H1 (cell line): Measurements from ENCODE around the gene UTS2B. TPM values are rescaled to one million over a fixed set of nuclear protein-coding genes. Genes with fewer than 3 reads are reported as not detected.

Experiments
- CTCF ChIA-PET: fragments of 300-600 bp; sonication (Branson Sonifier 250); formaldehyde crosslinking; loops from one replicate; lab custom pipeline; 2021; ENCODE audit not compliant: partially characterized antibody; lab: Charles Lee
- POLR2A ChIA-PET: fragments of 300-600 bp; sonication (Branson Sonifier 250); formaldehyde crosslinking; loops from one replicate; lab custom pipeline; 2021; ENCODE audit warnings: inconsistent platforms; ENCODE audit not compliant: partially characterized antibody; lab: Charles Lee
- DNase-seq, 2 experiments: peaks; one replicate each; pipeline versions ENCODE4 v3.0.0 to v3.0.0-alpha.2; 2010 to 2022; ENCODE audit warnings: low spot score in 2 of 2, low read depth in 1 of 2, mixed read lengths in 1 of 2
- FAIRE-seq: peaks from 2 replicates; lab custom pipeline; 2011; peaks lifted over from hg19 to GRCh38; lab: Jason Lieb, UNC
- H2AFZ ChIP-seq: 2 replicates; pipeline ENCODE4 v1.8.1; 2012; ENCODE audit warnings: low read length, inconsistent platforms
- H2AK5ac ChIP-seq: 2 replicates; pipeline ENCODE4 v1.6.1; 2013; ENCODE audit warnings: low read depth, low read length
- H2BK120ac ChIP-seq: replicated peaks from 2 replicates; pipeline ENCODE3; 2013; ENCODE audit warnings: low read depth, low read length, inconsistent platforms
- H2BK12ac ChIP-seq: 2 replicates; pipeline ENCODE4 v1.6.1; 2013; ENCODE audit warnings: low read depth, low read length
- H2BK15ac ChIP-seq: 2 replicates; pipeline ENCODE4 v1.6.1; 2013; ENCODE audit warnings: low read length
- H2BK20ac ChIP-seq: 2 replicates; pipeline ENCODE4 v1.6.1; 2013; ENCODE audit warnings: low read length
- H2BK5ac ChIP-seq: 2 replicates; pipeline ENCODE4 v1.6.1; 2013; ENCODE audit warnings: low read depth, low read length
- H3K14ac ChIP-seq: 2 replicates; pipeline ENCODE4 v1.6.1; 2013; ENCODE audit warnings: inconsistent platforms; ENCODE audit not compliant: insufficient read length
- H3K18ac ChIP-seq: 2 replicates; pipeline ENCODE4 v1.6.1; 2013; ENCODE audit warnings: low read length; ENCODE audit errors: extremely low read depth
- H3K23ac ChIP-seq: 2 replicates; pipeline ENCODE4 v1.6.1; 2013; ENCODE audit warnings: inconsistent platforms; ENCODE audit not compliant: insufficient read length
- H3K23me2 ChIP-seq: 2 replicates; pipeline ENCODE4 v1.6.1; 2013; ENCODE audit warnings: low read depth, low read length
- H3K27ac ChIP-seq: 2 replicates; pipeline ENCODE4 v1.6.1; 2011; ENCODE audit warnings: low read depth, low read length, inconsistent platforms
- H3K27me3 ChIP-seq, 4 experiments: replicated peaks in 1 of 4; 1 replicate in 1 of 4; 2 replicates in 3 of 4; pipeline versions ENCODE4 v1.6.1 to v1.8.1; 2011 to 2013; ENCODE audit warnings: low read length in 3 of 4, mild to moderate bottlenecking in 3 of 4, inconsistent platforms in 2 of 4, mixed read lengths in 2 of 4, moderate library complexity in 1 of 4; ENCODE audit not compliant: control insufficient read depth in 3 of 4, insufficient read depth in 3 of 4; ENCODE audit errors: extremely low read depth in 1 of 4
- H3K36me3 ChIP-seq, 4 experiments: 2 replicates each; pipeline versions ENCODE4 v1.6.1 to v1.8.1; 2011 to 2013; ENCODE audit warnings: mild to moderate bottlenecking in 4 of 4, low read length in 3 of 4, moderate library complexity in 2 of 4, control low read depth in 1 of 4, inconsistent platforms in 1 of 4; ENCODE audit not compliant: insufficient read depth in 4 of 4, control insufficient read depth in 2 of 4
- H3K4ac ChIP-seq: replicated peaks from 2 replicates; pipeline ENCODE3; 2013; ENCODE audit warnings: low read length, low read depth, mixed read lengths, inconsistent platforms; ENCODE audit not compliant: insufficient read length
- H3K4me1 ChIP-seq, 4 experiments: replicated peaks in 1 of 4; 1 replicate in 1 of 4; 2 replicates in 3 of 4; pipeline versions ENCODE4 v1.6.1 to v1.8.1; 2011 to 2013; ENCODE audit warnings: low read length in 3 of 4, inconsistent platforms in 2 of 4, mixed read lengths in 1 of 4; ENCODE audit not compliant: insufficient read depth in 4 of 4, control insufficient read depth in 3 of 4
- H3K4me2 ChIP-seq, 2 experiments: 2 replicates each; pipeline versions ENCODE4 v1.6.1 to v1.8.1; 2011 to 2013; ENCODE audit warnings: low read depth in 2 of 2, low read length in 2 of 2, control low read depth in 1 of 2, inconsistent platforms in 1 of 2, mild to moderate bottlenecking in 1 of 2; ENCODE audit not compliant: insufficient read depth in 1 of 2
- H3K4me3 ChIP-seq, 4 experiments: fragments of 200-600, 300-600 bp in 1 of 4; sonication (generic), shearing (Covaris generic), sonication (Bioruptor Twin) in 1 of 4; 2 replicates each; pipeline versions ENCODE4 v1.5.1 to v1.8.1; 2011 to 2016; ENCODE audit warnings: low read length in 4 of 4, low read depth in 3 of 4, control low read depth in 2 of 4, inconsistent platforms in 2 of 4, mild to moderate bottlenecking in 2 of 4, mixed read lengths in 1 of 4, moderate library complexity in 1 of 4; ENCODE audit not compliant: insufficient read depth in 2 of 4; ENCODE audit errors: extremely low read depth in 1 of 4
- H3K56ac ChIP-seq: replicated peaks from 2 replicates; pipeline ENCODE3; 2013; ENCODE audit warnings: low read depth, mild to moderate bottlenecking, mixed read lengths, low read length, inconsistent platforms; ENCODE audit not compliant: insufficient read length
- H3K79me1 ChIP-seq: 2 replicates; pipeline ENCODE4 v1.6.1; 2013; ENCODE audit warnings: low read depth, low read length, control low read depth
- H3K79me2 ChIP-seq, 2 experiments: 2 replicates each; pipeline versions ENCODE4 v1.6.1 to v1.8.1; 2012 to 2013; ENCODE audit warnings: low read length in 2 of 2, mild to moderate bottlenecking in 2 of 2, inconsistent platforms in 1 of 2; ENCODE audit not compliant: insufficient read depth in 2 of 2, control insufficient read depth in 1 of 2
- H3K9ac ChIP-seq, 4 experiments: replicated peaks in 1 of 4; 1 replicate in 1 of 4; 2 replicates in 3 of 4; pipeline versions ENCODE4 v1.6.1 to v1.8.1; 2011 to 2013; ENCODE audit warnings: low read depth in 3 of 4, low read length in 3 of 4, control low read depth in 2 of 4, mild to moderate bottlenecking in 2 of 4, moderate library complexity in 2 of 4, inconsistent platforms in 1 of 4; ENCODE audit errors: extremely low read depth in 1 of 4
- H3K9me3 ChIP-seq, 2 experiments: 2 replicates each; pipeline versions ENCODE4 v1.6.1 to v1.8.1; 2012 to 2013; ENCODE audit warnings: mild to moderate bottlenecking in 2 of 2, moderate library complexity in 2 of 2, control low read depth in 1 of 2, inconsistent platforms in 1 of 2, low read depth in 1 of 2, low read length in 1 of 2, mixed read lengths in 1 of 2; ENCODE audit not compliant: insufficient read depth in 2 of 2
- H4K20me1 ChIP-seq, 2 experiments: replicated peaks in 1 of 2; 2 replicates each; pipeline versions ENCODE3 to v1.8.1; 2011 to 2013; ENCODE audit warnings: inconsistent platforms in 2 of 2, low read length in 2 of 2, mild to moderate bottlenecking in 1 of 2; ENCODE audit not compliant: insufficient read depth in 2 of 2, control insufficient read depth in 1 of 2
- H4K5ac ChIP-seq: 2 replicates; pipeline ENCODE4 v1.6.1; 2013; ENCODE audit warnings: low read length, low read depth, mixed read lengths, inconsistent platforms; ENCODE audit not compliant: insufficient read length
- H4K8ac ChIP-seq: 2 replicates; pipeline ENCODE4 v1.8.0; 2013; ENCODE audit warnings: mild to moderate bottlenecking, moderate library complexity, low read length, inconsistent platforms; ENCODE audit not compliant: insufficient read depth; ENCODE audit errors: extremely low read depth
- H4K91ac ChIP-seq: replicated peaks from 2 replicates; pipeline ENCODE3; 2013; ENCODE audit warnings: low read length, mixed read lengths, inconsistent platforms; ENCODE audit not compliant: insufficient read length
- CBX8 ChIP-seq: fragments of 300-800, 300-1000 bp; sonication (generic); IDR thresholded peaks from 2 replicates; pipeline ENCODE4 v1.7.1; 2016; ENCODE audit warnings: low read depth, low read length, borderline replicate concordance
- E2F6 ChIP-seq: IDR thresholded peaks from 2 replicates; pipeline ENCODE4 v1.6.1; 2012; ENCODE audit warnings: inconsistent platforms
- HDAC2 ChIP-seq, 2 experiments: fragments of 300-600 bp in 1 of 2; sonication (generic) in 1 of 2; IDR thresholded peaks; 2 replicates each; pipeline ENCODE4 v1.6.1; 2011 to 2012; ENCODE audit warnings: low read depth in 2 of 2, low read length in 2 of 2, mild to moderate bottlenecking in 2 of 2, moderate library complexity in 2 of 2, borderline replicate concordance in 1 of 2, inconsistent platforms in 1 of 2
- HDAC6 ChIP-seq: IDR thresholded peaks from one replicate; pipeline ENCODE4 v1.7.1; 2012; ENCODE audit warnings: low read depth, mild to moderate bottlenecking, inconsistent platforms, low read length, moderate library complexity
- KDM4A ChIP-seq: IDR thresholded peaks from one replicate; pipeline ENCODE4 v1.7.1; 2012; ENCODE audit warnings: low read depth, mild to moderate bottlenecking, moderate library complexity, low read length, inconsistent platforms; ENCODE audit not compliant: severe bottlenecking
- KDM5A ChIP-seq: fragments of 200-600 bp; IDR thresholded peaks from 2 replicates; pipeline ENCODE4 v1.7.1; 2012; ENCODE audit warnings: mild to moderate bottlenecking, low read length, inconsistent platforms, mixed read lengths
- POLR2AphosphoS5 ChIP-seq: IDR thresholded peaks from 2 replicates; pipeline ENCODE4 v1.6.1; 2011; ENCODE audit warnings: low read depth, low read length
- POU5F1 ChIP-seq: IDR thresholded peaks from 2 replicates; pipeline ENCODE4 v1.6.1; 2011; ENCODE audit warnings: low read depth, mild to moderate bottlenecking, low read length, moderate library complexity
- RNF2 ChIP-seq: fragments of 200-900, 300-1000 bp; sonication (generic); IDR thresholded peaks from 2 replicates; pipeline ENCODE4 v1.7.1; 2016; ENCODE audit warnings: borderline replicate concordance, low read depth, mild to moderate bottlenecking, antibody characterized with exemption, low read length; ENCODE audit not compliant: poor library complexity, severe bottlenecking; ENCODE audit errors: missing control alignments
- SP1 ChIP-seq: IDR thresholded peaks from 2 replicates; pipeline ENCODE4 v1.6.1; 2011; ENCODE audit warnings: low read depth, low read length
- TAF7 ChIP-seq: optimal IDR thresholded peaks from 2 replicates; pipeline ENCODE3; 2011; ENCODE audit warnings: low read depth, mild to moderate bottlenecking, inconsistent platforms, low read length, moderate library complexity, borderline replicate concordance
- YY1 ChIP-seq: IDR thresholded peaks from 2 replicates; pipeline ENCODE4 v1.6.1; 2011; ENCODE audit warnings: low read depth, mild to moderate bottlenecking, low read length
- WGBS, 2 experiments: shearing (Covaris generic) in 1 of 2; methylation state at CpG; one replicate each; pipeline versions ENCODE4 v1.1.6 to v1.1.7; 2013 to 2015; ENCODE audit warnings: low lambda C conversion rate in 2 of 2, mixed read lengths in 2 of 2, inconsistent platforms in 1 of 2, low coverage in 1 of 2, missing lambda C conversion rate in 1 of 2; ENCODE audit not compliant: insufficient replicate concordance in 2 of 2, insufficient coverage in 1 of 2, insufficient read length in 1 of 2; ENCODE audit errors: extremely low coverage in 1 of 2, missing lambda C conversion rate in 1 of 2; 5-methylcytosine and 5-hydroxymethylcytosine counted together
- polyA plus RNA-seq, 7 experiments: library from polyadenylated mRNA; depleted of rRNA in 3 of 7; stranded (reverse) in 5 of 7; unstranded in 2 of 7; fragments of >200 nt in 5 of 7; fragments of 200-250 nt in 2 of 7; gene quantifications; 1 replicate in 5 of 7; 2 replicates in 1 of 7; 4 replicates in 1 of 7; pipeline versions ENCODE4 v1.2.1 to v1.2.3, GENCODE V29; 2011 to 2013; ENCODE audit warnings: missing spikeins in 2 of 7, mixed read lengths in 2 of 7
- total RNA-seq: library from RNA; stranded (reverse); fragmentation: NEBNext Ultra II Directional; extraction: Animal tissue kit (Norgen Biotek cat#: 25700); gene quantifications from 2 replicates; pipeline ENCODE4 v1.2.1, GENCODE V29; 2021
- TF ChIP-seq, protein P1 (sequence below): IDR thresholded peaks from 2 replicates; pipeline ENCODE4 v1.6.1; 2011; ENCODE audit warnings: low read length, improper control_type of control experiment

Gene UTS2B
- total and polyA plus RNA-seq, 2 of the 8 experiments (the other 6 are each of a cell fraction or from before 2014, with no cell fraction given) = not detected

DNA sequence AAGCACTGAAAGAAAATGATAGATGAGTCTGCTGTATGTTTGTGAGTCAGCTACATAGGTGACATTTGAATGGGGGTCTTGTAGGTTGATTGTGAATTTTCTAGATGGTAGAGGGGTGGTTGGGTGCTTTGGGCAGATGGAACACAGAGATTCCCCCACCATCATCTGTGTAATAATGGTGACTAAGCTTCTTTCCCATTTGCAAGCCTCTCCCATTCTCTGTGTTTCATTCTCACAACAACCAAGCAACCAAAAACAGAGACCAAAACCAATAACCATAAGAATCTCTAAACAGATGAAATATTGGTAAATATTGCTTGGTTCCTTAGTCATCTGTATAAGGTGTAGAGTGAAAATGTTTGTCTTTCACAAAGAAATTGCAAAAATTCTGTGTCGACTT lies 17.8 kb upstream of the UTS2B start:
- Histone ChIP-seq H3K14ac (no peak overlapping the region), H3K36me3 (no peaks in the 10 kb centered on the region), H2BK5ac (no peak overlapping the region), H3K4me3 (no peak overlapping the region), H3K79me1 (no peaks in the 10 kb centered on the region), H3K23me2 (no peaks in the 10 kb centered on the region), H2AFZ (no peak overlapping the region), H3K9me3 (no peaks in the 10 kb centered on the region), H3K4ac (no peak overlapping the region), H4K5ac (no peak overlapping the region), H2BK20ac (no peak overlapping the region), H3K9ac (no peak overlapping the region), H2BK12ac (no peak overlapping the region), H3K56ac (no peak overlapping the region), H3K27me3 (no peaks in the 10 kb centered on the region), H3K23ac (no peak overlapping the region), H3K4me2 (no peak overlapping the region), H4K91ac (no peak overlapping the region), H3K27ac (no peak overlapping the region), H2BK120ac (no peak overlapping the region), H2AK5ac (no peak overlapping the region), H2BK15ac (no peak overlapping the region), H4K20me1 (no peaks in the 10 kb centered on the region), H3K4me1 (no peaks in the 10 kb centered on the region), H3K79me2 (peaks cover 0 to 10% of the 10 kb centered on the region in 2 experiments; a peak in 2 of 4 replicates), H4K8ac (no peak overlapping the region), H3K18ac (no peak overlapping the region)
- CTCF ChIA-PET = no interaction called here
- TF ChIP-seq CBX8 (no peak), HDAC2 (IDR thresholded peaks at IDR 0.05; ENCODE audit: borderline replicate concordance in 1 of 2, low read depth in 2 of 2, low read length in 2 of 2) (no peak), E2F6 (no peak), YY1 (no peak), HDAC6 (no peak), KDM5A (no peak), POLR2AphosphoS5 (no peak), SP1 (no peak), POU5F1 (no peak), RNF2 (no peak), KDM4A (no peak), TAF7 (no peak)
- TF ChIP-seq, protein P1, sequence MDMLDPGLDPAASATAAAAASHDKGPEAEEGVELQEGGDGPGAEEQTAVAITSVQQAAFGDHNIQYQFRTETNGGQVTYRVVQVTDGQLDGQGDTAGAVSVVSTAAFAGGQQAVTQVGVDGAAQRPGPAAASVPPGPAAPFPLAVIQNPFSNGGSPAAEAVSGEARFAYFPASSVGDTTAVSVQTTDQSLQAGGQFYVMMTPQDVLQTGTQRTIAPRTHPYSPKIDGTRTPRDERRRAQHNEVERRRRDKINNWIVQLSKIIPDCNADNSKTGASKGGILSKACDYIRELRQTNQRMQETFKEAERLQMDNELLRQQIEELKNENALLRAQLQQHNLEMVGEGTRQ = no peak
- no CpG with 5 or more reads among the region's 1 CpG for WGBS, 2 experiments
- FAIRE-seq (no peak), DNase-seq (no peak)
- POLR2A ChIA-PET = no interaction called here
